OCI-LY1 (cell line): ENCODE measurements around the gene OGFOD3.

Source experiments
- EZH2 ChIP-seq: fragments of 200-600 bp; sonication (generic), shearing (Covaris generic); IDR thresholded peaks from 2 replicates; pipeline ENCODE4 v1.8.0; 2017; ENCODE audit warnings: borderline replicate concordance, mixed run types, mild to moderate bottlenecking, antibody characterized with exemption, low read length, moderate library complexity, mixed read lengths
- TF ChIP-seq, protein P1 (sequence below): fragments of 200-600 bp; sonication (generic), shearing (Covaris generic); IDR thresholded peaks from 2 replicates; pipeline ENCODE4 v1.5.1; 2017; ENCODE audit warnings: mild to moderate bottlenecking, antibody characterized with exemption, low read length, moderate library complexity, mixed read lengths

DNA sequence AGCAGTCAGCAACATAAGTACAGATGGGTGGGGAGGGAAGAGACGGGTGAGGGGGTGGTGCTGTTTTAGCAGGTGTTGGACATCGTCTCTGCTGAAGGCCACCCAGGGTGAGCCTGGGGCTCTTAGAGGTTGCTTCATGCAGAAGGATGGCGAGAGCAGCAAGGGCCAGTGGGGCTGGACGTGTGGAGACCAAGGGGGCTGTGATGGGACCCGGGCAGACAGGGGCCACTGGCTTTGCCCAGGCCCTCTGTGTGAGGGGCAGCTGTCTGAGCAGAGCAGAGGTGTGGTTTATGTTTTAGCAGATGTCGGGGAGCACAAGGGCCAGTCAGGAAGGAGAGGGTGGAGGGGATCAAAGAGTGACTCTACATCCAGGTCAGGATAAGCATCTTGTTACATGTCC lies 45.0 kb upstream of the OGFOD3 start:
- TF ChIP-seq, protein P1, sequence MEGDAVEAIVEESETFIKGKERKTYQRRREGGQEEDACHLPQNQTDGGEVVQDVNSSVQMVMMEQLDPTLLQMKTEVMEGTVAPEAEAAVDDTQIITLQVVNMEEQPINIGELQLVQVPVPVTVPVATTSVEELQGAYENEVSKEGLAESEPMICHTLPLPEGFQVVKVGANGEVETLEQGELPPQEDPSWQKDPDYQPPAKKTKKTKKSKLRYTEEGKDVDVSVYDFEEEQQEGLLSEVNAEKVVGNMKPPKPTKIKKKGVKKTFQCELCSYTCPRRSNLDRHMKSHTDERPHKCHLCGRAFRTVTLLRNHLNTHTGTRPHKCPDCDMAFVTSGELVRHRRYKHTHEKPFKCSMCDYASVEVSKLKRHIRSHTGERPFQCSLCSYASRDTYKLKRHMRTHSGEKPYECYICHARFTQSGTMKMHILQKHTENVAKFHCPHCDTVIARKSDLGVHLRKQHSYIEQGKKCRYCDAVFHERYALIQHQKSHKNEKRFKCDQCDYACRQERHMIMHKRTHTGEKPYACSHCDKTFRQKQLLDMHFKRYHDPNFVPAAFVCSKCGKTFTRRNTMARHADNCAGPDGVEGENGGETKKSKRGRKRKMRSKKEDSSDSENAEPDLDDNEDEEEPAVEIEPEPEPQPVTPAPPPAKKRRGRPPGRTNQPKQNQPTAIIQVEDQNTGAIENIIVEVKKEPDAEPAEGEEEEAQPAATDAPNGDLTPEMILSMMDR = no peak
- no peak for TF ChIP-seq EZH2
